Measurements from ENCODE around the gene HS6ST1.

Gene HS6ST1

DNA sequence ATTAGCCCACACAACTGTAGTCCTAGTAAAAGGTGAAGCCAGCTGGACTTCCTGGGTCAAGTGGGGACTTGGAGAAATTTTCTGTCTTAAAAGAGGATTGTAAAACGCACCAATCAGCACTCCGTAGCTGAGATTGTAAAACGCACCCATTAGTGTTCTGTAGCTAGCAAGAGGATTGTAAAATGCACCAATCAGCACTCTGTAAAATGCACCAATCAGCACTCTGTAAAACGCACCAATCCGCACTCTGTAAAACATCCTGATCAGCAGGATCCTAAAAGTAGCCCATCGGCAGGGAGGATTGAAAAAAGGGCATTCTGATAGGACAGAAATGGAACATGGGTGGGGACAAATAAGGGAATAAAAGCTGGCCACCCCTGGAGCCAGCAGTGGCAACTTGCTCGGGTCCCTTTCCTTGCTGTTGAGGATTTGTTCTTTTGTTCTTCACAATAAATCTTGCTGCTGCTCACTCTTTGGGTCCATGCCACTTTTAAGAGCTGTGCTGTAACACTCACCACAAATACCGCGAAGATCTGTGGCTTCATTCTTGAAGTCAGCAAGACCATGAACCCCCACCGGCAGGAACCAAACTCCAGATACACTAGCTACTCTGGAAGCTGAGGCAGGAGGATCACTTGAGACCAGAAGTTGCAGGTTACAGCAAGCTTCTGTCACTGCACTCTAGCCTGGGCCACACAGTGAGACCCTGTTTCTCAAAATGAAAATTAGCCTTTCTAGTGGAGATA, 102.6 kb downstream of the HS6ST1 start:
- no peak overlapping the region for H3K4me3 ChIP-seq (ENCODE audit: control insufficient read depth, low read depth, low read length)
- no peak for DNase-seq (ENCODE audit: low read depth)
- TF ChIP-seq CTCF (IDR thresholded peaks at IDR 0.05; ENCODE audit: control insufficient read depth, insufficient read depth, low read depth, low read length, missing control alignments) = no peak

Data from AG09309 (cell line).